HepG2 (cell line): ENCODE data around the gene MTR. TPM values are rescaled to one million over a fixed set of nuclear protein-coding genes. Genes with fewer than 3 reads are reported as not detected.

Experiments used
- ATAC-seq: fragments of 200-7000 bp; cut with Tn5 transposase; 3 replicates; pipeline ENCODE4 v1.9.1; 2020; ENCODE audit warnings: mild to moderate bottlenecking, moderate library complexity
- BruUV-seq: library from RNA; stranded (reverse); fragments of 400-500 nt; replicated peaks from 2 replicates; lab custom pipeline; 2021; lab: Mats Ljungman, UMichigan
- CTCF ChIA-PET: fragments of 300-600 bp; formaldehyde crosslinking; extraction: SDS; loops from one replicate; lab custom pipeline; 2021; ENCODE audit warnings: low total read pairs, inconsistent platforms, low intra/inter-chr PET ratio; lab: Yijun Ruan, JAX
- POLR2A ChIA-PET: fragments of 350-600 bp; sonication (Branson Sonifier 250); formaldehyde crosslinking; loops from one replicate; lab custom pipeline; 2020; ENCODE audit warnings: antibody characterized with exemption, inconsistent platforms; lab: Yijun Ruan, JAX
- DNase-seq: peaks from one replicate; pipeline ENCODE4 v3.0.0-alpha.2; 2015; ENCODE audit warnings: low spot score
- FAIRE-seq: peaks from 3 replicates; lab custom pipeline; 2011; peaks lifted over from hg19 to GRCh38; lab: Jason Lieb, UNC
- H2AFZ ChIP-seq: one replicate; pipeline ENCODE4 v1.6.1; 2011; ENCODE audit warnings: low read length, inconsistent platforms
- H3K27ac ChIP-seq: fragments of 300-600 bp; 3 replicates; pipeline ENCODE4 v1.8.0; 2011; ENCODE audit warnings: mixed run types, mild to moderate bottlenecking, mixed read lengths, low read length, inconsistent platforms; ENCODE audit not compliant: insufficient read depth; ENCODE audit errors: extremely low read length
- H3K27me3 ChIP-seq, 2 experiments: fragments of 200-600 bp in 1 of 2; 2 replicates in 1 of 2; 3 replicates in 1 of 2; pipeline versions ENCODE4 v1.6.0 to v1.8.0; 2011; ENCODE audit warnings: low read length in 2 of 2, mild to moderate bottlenecking in 2 of 2, moderate library complexity in 2 of 2, inconsistent platforms in 1 of 2; ENCODE audit not compliant: insufficient read depth in 2 of 2, control insufficient read depth in 1 of 2
- H3K36me3 ChIP-seq, 2 experiments: fragments of 200-600 bp in 1 of 2; replicated peaks in 1 of 2; 2 replicates in 1 of 2; 3 replicates in 1 of 2; pipeline versions ENCODE4 v1.5.1 to v1.8.0; 2011; ENCODE audit warnings: low read length in 2 of 2, inconsistent platforms in 1 of 2; ENCODE audit not compliant: insufficient read depth in 2 of 2, control insufficient read depth in 1 of 2
- H3K4me1 ChIP-seq: 2 replicates; pipeline ENCODE4 v1.5.1; 2012; ENCODE audit warnings: low read length, inconsistent platforms; ENCODE audit not compliant: insufficient read depth
- H3K4me2 ChIP-seq: 2 replicates; pipeline ENCODE4 v1.6.0; 2011; ENCODE audit warnings: low read depth, low read length, inconsistent platforms
- H3K4me3 ChIP-seq, 3 experiments: fragments of 200-600 bp in 1 of 3; sonication (generic), shearing (Covaris generic) in 1 of 3; replicated peaks in 1 of 3; 2 replicates each; pipeline ENCODE4 v1.5.1; 2011 to 2016; ENCODE audit warnings: low read length in 3 of 3, inconsistent platforms in 2 of 3, low read depth in 2 of 3, mild to moderate bottlenecking in 2 of 3, control low read depth in 1 of 3, mixed read lengths in 1 of 3; ENCODE audit not compliant: insufficient read depth in 1 of 3
- H3K79me2 ChIP-seq: one replicate; pipeline ENCODE4 v1.6.1; 2011; ENCODE audit warnings: low read length, inconsistent platforms; ENCODE audit not compliant: insufficient read depth
- H3K9ac ChIP-seq: 2 replicates; pipeline ENCODE4 v1.6.0; 2011; ENCODE audit warnings: mild to moderate bottlenecking, low read depth, low read length, inconsistent platforms; ENCODE audit not compliant: insufficient read depth
- H3K9me3 ChIP-seq: 2 replicates; pipeline ENCODE4 v1.5.1; 2012; ENCODE audit warnings: mild to moderate bottlenecking, low read length
- H4K20me1 ChIP-seq: 2 replicates; pipeline ENCODE4 v1.6.0; 2011; ENCODE audit warnings: inconsistent platforms, mild to moderate bottlenecking, low read length, moderate library complexity; ENCODE audit not compliant: insufficient read depth
- THRA ChIP-seq: sonication (generic); formaldehyde crosslinking; IDR thresholded peaks from 2 replicates; pipeline ENCODE4 v1.4.0; 2020; ENCODE audit warnings: missing genetic modification reagents, borderline replicate concordance
- ZNF687 ChIP-seq: sonication (generic); formaldehyde crosslinking; IDR thresholded peaks from 2 replicates; pipeline ENCODE4 v1.5.1; 2020; ENCODE audit warnings: mild to moderate bottlenecking, missing genetic modification reagents, moderate library complexity
- WGBS: methylation state at CpG from one replicate; pipeline ENCODE4 v1.1.6; 2017; ENCODE audit warnings: low lambda C conversion rate; 5-methylcytosine and 5-hydroxymethylcytosine counted together
- in situ Hi-C: cut with HindIII; loops from 2 replicates; pipeline ENCODE4 v1.10.0; 2017; ENCODE audit warnings: low pct_unique_long_range_greater_than_20kb; ENCODE audit not compliant: extremely low pct_ligation_motif_present
- intact Hi-C: fragments of 100-400 bp; cut with micrococcal nuclease; formaldehyde crosslinking; loops from one replicate; pipeline ENCODE4 v1.10.0; 2022; ENCODE audit not compliant: unreplicated experiment
- polyA plus RNA-seq, 8 experiments: library from polyadenylated mRNA; depleted of rRNA in 3 of 8; stranded (reverse) in 7 of 8; unstranded in 1 of 8; fragments of >200 nt; fragmentation: Illumina TruSeq in 4 of 8; extraction: Trizol in 4 of 8; gene quantifications; 2 replicates each; pipeline versions ENCODE4 v1.2.1 to v1.2.3, GENCODE V29; 2011 to 2016; ENCODE audit warnings: low read depth in 4 of 8, missing spikeins in 1 of 8, mixed read lengths in 1 of 8; ENCODE audit not compliant: insufficient read depth in 1 of 8
- total RNA-seq, 5 experiments: library from RNA; depleted of rRNA; stranded (reverse); fragments of >200 nt; fragmentation: Illumina TruSeq; extraction: Trizol; gene quantifications; 2 replicates each; pipeline ENCODE4 v1.2.3, GENCODE V29; 2016; ENCODE audit warnings: low read depth in 1 of 5

Gene MTR
- total and polyA plus RNA-seq, 2 of the 13 experiments (the other 11 are each of a cell fraction or from before 2014, with no cell fraction given): 16.3 to 36.1 TPM

GRCh38 chr1:236753964-236754363 is 41.1 kb upstream of the MTR start:
- Histone ChIP-seq H3K4me3 (no peak overlapping the region), H4K20me1 (no peaks in the 10 kb centered on the region), H3K27me3 (peaks cover 0 to 6% of the 10 kb centered on the region in 2 experiments; a peak in 1 of 5 replicates), H2AFZ (no peak overlapping the region), H3K36me3 (no peaks in the 10 kb centered on the region), H3K9ac (no peak overlapping the region), H3K9me3 (no peaks in the 10 kb centered on the region), H3K27ac (no peak overlapping the region), H3K4me1 (peaks cover 21% of the 10 kb centered on the region), H3K4me2 (no peak overlapping the region), H3K79me2 (no peaks in the 10 kb centered on the region)
- ChIA-PET CTCF (interaction anchor here (0.5 to 2.4 kb wide), 3 partner anchors 40 to 371 kb away, joined by 3 to 24 read pairs (median 7); no protein-coding TSS in a partner anchor), POLR2A (no interaction called here)
- FAIRE-seq (no peak), DNase-seq (no peak), ATAC-seq (peak; percentile 12; the same call in 2 of the 3 replicates)
- WGBS: 57% methylated on average over 11 of the region's 14 CpGs
- intact Hi-C loops (loop anchor here (2.0 to 10.0 kb wide), 3 partner anchors 371 to 649 kb away; no protein-coding TSS in a partner anchor), in situ Hi-C loops (loop anchor here (10.0 to 25.0 kb wide), 2 partner anchors 383 to 631 kb away; no protein-coding TSS in a partner anchor)
- no TSS peak for BruUV-seq
- 0 out of 2 replicates have a peak, but pooled peaks have one; percentile 12 for TF ChIP-seq ZNF687 (CRISPR knock-in tag)
- TF ChIP-seq THRA: no peak
